HEK293 (cell line): ENCODE measurements around the gene HMG20A.
A peak's percentile ranks its signal among the peaks of the same experiment; 100 is the strongest.

Source experiments
- CTCF ChIA-PET: fragments of 350-600 bp; formaldehyde crosslinking; extraction: SDS; loops from one replicate; lab custom pipeline; 2021; ENCODE audit warnings: antibody characterized with exemption; lab: Yijun Ruan, JAX
- POLR2A ChIA-PET: fragments of 300-600 bp; formaldehyde crosslinking; extraction: SDS; loops from one replicate; lab custom pipeline; 2020; ENCODE audit warnings: antibody characterized with exemption, inconsistent platforms; lab: Yijun Ruan, JAX
- H3K27ac ChIP-seq: fragments of 200-500 bp; sonication (Bioruptor generic); 2 replicates; pipeline ENCODE4 v1.5.1; 2014; ENCODE audit warnings: low read depth, low read length, control low read depth, inconsistent platforms; ENCODE audit errors: extremely low read depth
- H3K36me3 ChIP-seq, 2 experiments: fragments of 200-500 bp in 1 of 2; sonication (Bioruptor generic) in 1 of 2; 1 replicate in 1 of 2; 2 replicates in 1 of 2; pipeline ENCODE4 v1.5.1; 2014 to 2017; ENCODE audit warnings: inconsistent platforms in 2 of 2, low read length in 2 of 2; ENCODE audit not compliant: control insufficient read depth in 2 of 2, insufficient read depth in 1 of 2
- H3K4me1 ChIP-seq: fragments of 200-500 bp; sonication (Bioruptor generic); 2 replicates; pipeline ENCODE4 v1.5.1; 2014; ENCODE audit warnings: mild to moderate bottlenecking, low read length, inconsistent platforms; ENCODE audit not compliant: control insufficient read depth, insufficient read depth
- H3K4me3 ChIP-seq: 2 replicates; pipeline ENCODE4 v1.5.1; 2011; ENCODE audit warnings: low read depth, mild to moderate bottlenecking, control low read depth, low read length, moderate library complexity
- H3K9me3 ChIP-seq: fragments of 200-500 bp; sonication (Bioruptor generic); 2 replicates; pipeline ENCODE4 v1.5.1; 2014; ENCODE audit warnings: low read depth, low read length, inconsistent platforms; ENCODE audit not compliant: control insufficient read depth, insufficient read depth
- BCL6B ChIP-seq: fragments of 450-650 bp; formaldehyde crosslinking; IDR thresholded peaks from 2 replicates; pipeline ENCODE4 v1.5.1; 2017; ENCODE audit warnings: missing biosample characterization, missing genetic modification characterization
- GLIS1 ChIP-seq: fragments of 450-650 bp; formaldehyde crosslinking; IDR thresholded peaks from 2 replicates; pipeline ENCODE4 v1.5.1; 2016; ENCODE audit warnings: missing biosample characterization, missing genetic modification characterization
- OSR2 ChIP-seq: fragments of 450-650 bp; formaldehyde crosslinking; IDR thresholded peaks from 2 replicates; pipeline ENCODE4 v1.5.1; 2016; ENCODE audit warnings: missing biosample characterization, missing genetic modification characterization
- RBAK ChIP-seq: fragments of 450-650 bp; formaldehyde crosslinking; IDR thresholded peaks from 2 replicates; pipeline ENCODE4 v1.5.1; 2016; ENCODE audit warnings: missing biosample characterization, missing genetic modification characterization
- ZIC2 ChIP-seq: fragments of 450-650 bp; formaldehyde crosslinking; IDR thresholded peaks from 2 replicates; pipeline ENCODE4 v1.5.1; 2016; ENCODE audit warnings: missing biosample characterization, missing genetic modification characterization
- ZNF112 ChIP-seq: fragments of 450-650 bp; formaldehyde crosslinking; IDR thresholded peaks from 2 replicates; pipeline ENCODE4 v1.5.0; 2017; ENCODE audit warnings: missing biosample characterization, missing genetic modification characterization
- ZNF133 ChIP-seq: fragments of 450-650 bp; formaldehyde crosslinking; IDR thresholded peaks from 2 replicates; pipeline ENCODE4 v1.5.1; 2016; ENCODE audit warnings: missing biosample characterization, missing genetic modification characterization
- ZNF174 ChIP-seq: fragments of 450-650 bp; formaldehyde crosslinking; IDR thresholded peaks from 2 replicates; pipeline ENCODE4 v1.5.0; 2017; ENCODE audit warnings: missing biosample characterization, mild to moderate bottlenecking, missing genetic modification characterization
- ZNF184 ChIP-seq: fragments of 450-650 bp; IDR thresholded peaks from 2 replicates; pipeline ENCODE4 v1.5.1; 2018; ENCODE audit warnings: missing biosample characterization, mild to moderate bottlenecking, missing genetic modification characterization
- ZNF473 ChIP-seq: fragments of 450-650 bp; formaldehyde crosslinking; IDR thresholded peaks from 2 replicates; pipeline ENCODE4 v1.5.1; 2017; ENCODE audit warnings: missing biosample characterization, missing genetic modification characterization
- ZNF626 ChIP-seq: fragments of 450-650 bp; sonication (Bioruptor Pico); formaldehyde crosslinking; IDR thresholded peaks from 2 replicates; pipeline ENCODE4 v1.5.1; 2018; ENCODE audit warnings: missing biosample characterization, missing genetic modification characterization, inconsistent platforms
- ZNF654 ChIP-seq: fragments of 450-650 bp; formaldehyde crosslinking; IDR thresholded peaks from 2 replicates; pipeline ENCODE4 v1.5.1; 2016; ENCODE audit warnings: low read depth, missing biosample characterization, missing genetic modification characterization
- ZNF677 ChIP-seq: fragments of 450-650 bp; IDR thresholded peaks from 2 replicates; pipeline ENCODE4 v1.5.0; 2018; ENCODE audit warnings: missing biosample characterization, mild to moderate bottlenecking, missing genetic modification characterization, moderate library complexity
- ZSCAN23 ChIP-seq: fragments of 450-650 bp; formaldehyde crosslinking; IDR thresholded peaks from 2 replicates; pipeline ENCODE4 v1.5.1; 2016; ENCODE audit warnings: missing biosample characterization, missing genetic modification characterization
- TF ChIP-seq, protein P1 (sequence below): fragments of 450-650 bp; formaldehyde crosslinking; IDR thresholded peaks from 2 replicates; pipeline ENCODE4 v1.5.1; 2016; ENCODE audit warnings: missing biosample characterization, missing genetic modification characterization

HMG20A gene

GRCh38 chr15:77503764-77504163, 83.1 kb downstream of the HMG20A start:
- ChIA-PET POLR2A (no interaction called here), CTCF (interaction anchor here (0.5 to 1.9 kb wide), 4 partner anchors 10 to 317 kb away, joined by 3 to 9 read pairs (median 4); no protein-coding TSS in a partner anchor)
- H3K4me1 ChIP-seq, result no peaks in the 10 kb centered on the region

DNA sequence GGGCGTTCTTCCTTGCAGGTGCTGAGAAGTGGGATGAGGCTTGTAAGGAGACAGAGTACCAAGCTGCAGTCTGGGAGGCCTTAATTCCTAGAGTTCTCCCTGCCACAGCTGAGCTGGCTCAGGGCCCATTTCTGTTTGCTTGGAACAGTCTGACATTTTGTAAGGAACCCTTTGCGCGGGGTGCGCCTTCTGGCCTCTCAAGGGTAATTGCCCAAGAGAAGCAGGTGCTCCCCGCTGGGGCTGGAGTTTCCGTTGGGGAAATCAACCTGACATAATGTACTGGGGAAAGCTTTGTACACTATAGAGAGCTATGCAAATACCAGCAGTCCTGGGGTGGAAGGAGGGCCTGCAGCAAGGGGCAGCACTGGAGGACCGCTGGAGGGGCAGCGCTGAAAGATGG, 83.6 kb downstream of the HMG20A start:
- Histone ChIP-seq H3K9me3 (no peaks in the 10 kb centered on the region), H3K27ac (no peak overlapping the region), H3K4me3 (no peak overlapping the region), H3K4me1 (no peaks in the 10 kb centered on the region), H3K36me3 (no peaks in the 10 kb centered on the region)
- ChIA-PET POLR2A (interaction anchor here (0.8 kb wide), 1 partner anchor 63 kb away, joined by 3 read pairs; no protein-coding TSS in a partner anchor), CTCF (interaction anchor here (0.5 to 2.0 kb wide), 5 partner anchors 11 to 317 kb away, joined by 3 to 10 read pairs (median 5); no protein-coding TSS in a partner anchor)
- TF ChIP-seq, protein P1, sequence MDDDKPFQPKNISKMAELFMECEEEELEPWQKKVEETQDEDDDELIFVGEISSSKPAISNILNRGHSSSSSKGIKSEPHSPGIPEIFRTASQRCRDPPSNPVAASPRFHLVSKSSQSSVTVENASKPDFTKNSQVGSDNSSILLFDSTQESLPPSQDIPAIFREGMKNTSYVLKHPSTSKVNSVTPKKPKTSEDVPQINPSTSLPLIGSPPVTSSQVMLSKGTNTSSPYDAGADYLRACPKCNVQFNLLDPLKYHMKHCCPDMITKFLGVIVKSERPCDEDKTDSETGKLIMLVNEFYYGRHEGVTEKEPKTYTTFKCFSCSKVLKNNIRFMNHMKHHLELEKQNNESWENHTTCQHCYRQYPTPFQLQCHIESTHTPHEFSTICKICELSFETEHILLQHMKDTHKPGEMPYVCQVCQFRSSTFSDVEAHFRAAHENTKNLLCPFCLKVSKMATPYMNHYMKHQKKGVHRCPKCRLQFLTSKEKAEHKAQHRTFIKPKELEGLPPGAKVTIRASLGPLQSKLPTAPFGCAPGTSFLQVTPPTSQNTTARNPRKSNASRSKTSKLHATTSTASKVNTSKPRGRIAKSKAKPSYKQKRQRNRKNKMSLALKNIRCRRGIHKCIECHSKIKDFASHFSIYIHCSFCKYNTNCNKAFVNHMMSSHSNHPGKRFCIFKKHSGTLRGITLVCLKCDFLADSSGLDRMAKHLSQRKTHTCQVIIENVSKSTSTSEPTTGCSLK (tag by site-specific recombination), result no peak
- TF ChIP-seq RBAK (tag by site-specific recombination) (no peak), ZNF677 (tag by site-specific recombination) (no peak), ZIC2 (peak; percentile 31; the same call in 1 of the 2 replicates), OSR2 (tag by site-specific recombination) (no peak), GLIS1 (peak; percentile 21; the same call in 1 of the 2 replicates), ZNF473 (tag by site-specific recombination) (no peak), ZNF626 (tag by site-specific recombination) (no peak), BCL6B (tag by site-specific recombination) (peak; percentile 11; the same call in 1 of the 2 replicates)

More at GRCh38 chr15:77503764-77504163, 83.1 kb downstream of the HMG20A start:
- Histone ChIP-seq H3K27ac (no peak overlapping the region), H3K9me3 (no peaks in the 10 kb centered on the region), H3K4me3 (no peak overlapping the region), H3K36me3 (no peaks in the 10 kb centered on the region)
- TF ChIP-seq ZNF112 (tag by site-specific recombination), result no peak
- no peak for TF ChIP-seq ZNF654 (tag by site-specific recombination)
- no peak for TF ChIP-seq ZNF626 (tag by site-specific recombination)
- TF ChIP-seq, all 188 proteins: peak for 0

DNA sequence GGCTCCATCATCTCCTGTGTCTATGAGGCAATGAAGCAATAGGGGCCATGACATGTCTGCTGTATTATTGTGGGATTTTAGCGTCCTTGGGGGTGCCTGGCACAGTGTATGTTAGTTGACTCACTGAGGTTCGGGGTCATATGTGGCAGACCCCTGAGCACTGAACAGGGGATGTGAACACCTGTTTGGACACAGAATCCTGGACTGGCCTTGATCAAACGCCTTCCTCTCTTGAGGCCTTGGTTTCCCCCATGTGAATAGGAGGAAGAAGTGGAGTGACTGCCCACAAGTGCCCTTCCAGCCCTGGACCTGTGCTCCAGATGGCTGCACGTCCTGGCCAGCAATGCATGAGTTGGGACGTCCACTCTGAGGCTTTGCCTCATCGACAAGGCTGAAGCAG, 84.2 kb downstream of the HMG20A start:
- Histone ChIP-seq H3K4me3 (no peak overlapping the region), H3K27ac (no peak overlapping the region), H3K36me3 (no peaks in the 10 kb centered on the region), H3K9me3 (no peaks in the 10 kb centered on the region), H3K4me1 (no peaks in the 10 kb centered on the region)
- TF ChIP-seq ZSCAN23, result no peak
- TF ChIP-seq ZNF174, result no peak
- ChIA-PET POLR2A (interaction anchor here (0.8 to 0.9 kb wide), 2 partner anchors 16 to 63 kb away, joined by 3 to 4 read pairs; no protein-coding TSS in a partner anchor), CTCF (interaction anchor here (1.4 to 2.4 kb wide), 3 partner anchors 8 to 318 kb away, joined by 5 to 10 read pairs (median 10); no protein-coding TSS in a partner anchor)

- ChIA-PET POLR2A (interaction anchor here (0.7 to 0.9 kb wide), 2 partner anchors 16 to 1963 kb away, joined by 4 to 7 read pairs; no protein-coding TSS in a partner anchor), CTCF (interaction anchor here (0.6 to 2.4 kb wide), 4 partner anchors 9 to 37 kb away, joined by 3 to 10 read pairs (median 6); no protein-coding TSS in a partner anchor)
- TF ChIP-seq OSR2 (tag by site-specific recombination), result no peak
- TF ChIP-seq ZNF133 (tag by site-specific recombination), result no peak
- TF ChIP-seq ZNF184 (tag by site-specific recombination), result no peak
- H3K9me3 ChIP-seq, result no peaks in the 10 kb centered on the region
- H3K27ac ChIP-seq, result no peak overlapping the region
- H3K4me1 ChIP-seq, result no peaks in the 10 kb centered on the region
- H3K36me3 ChIP-seq, result no peaks in the 10 kb centered on the region
- H3K4me3 ChIP-seq, result no peak overlapping the region
Observed at GRCh38 chr15:77505556-77505955, 84.9 kb downstream of the HMG20A start.
